SU-DHL-6 (cell line): ENCODE results near the gene SMTN.

Experiments used
- H2AFZ ChIP-seq: fragments of 200-600 bp; sonication (generic); 2 replicates; pipeline ENCODE4 v1.6.1; 2014; ENCODE audit warnings: low read depth, mild to moderate bottlenecking, moderate library complexity, mixed read lengths, antibody characterized with exemption, low read length; ENCODE audit not compliant: severe bottlenecking
- H3F3A ChIP-seq: fragments of 200-600 bp; shearing (Covaris generic); 2 replicates; pipeline ENCODE4 v1.6.0; 2016; ENCODE audit warnings: antibody characterized with exemption, mild to moderate bottlenecking; ENCODE audit not compliant: insufficient read depth
- H3K27ac ChIP-seq: fragments of 200-600 bp; sonication (generic); 2 replicates; pipeline ENCODE4 v1.5.1; 2016; ENCODE audit warnings: low read depth, mild to moderate bottlenecking, low read length, moderate library complexity, mixed read lengths
- H3K27me3 ChIP-seq: fragments of 200-600 bp; sonication (generic), shearing (Covaris generic); 2 replicates; pipeline ENCODE4 v1.6.0; 2014; ENCODE audit warnings: mild to moderate bottlenecking, low read length
- H3K36me3 ChIP-seq: fragments of 200-600 bp; sonication (generic); 2 replicates; pipeline ENCODE4 v1.6.1; 2014; ENCODE audit warnings: mild to moderate bottlenecking, low read length, mixed read lengths
- H3K4me2 ChIP-seq: fragments of 300-600, 200-600 bp; shearing (Covaris generic), sonication (generic); 2 replicates; pipeline ENCODE4 v1.6.0; 2014; ENCODE audit warnings: low read length, low read depth, mild to moderate bottlenecking; ENCODE audit not compliant: poor library complexity, severe bottlenecking
- H3K4me3 ChIP-seq: fragments of 200-600 bp; sonication (generic); 2 replicates; pipeline ENCODE4 v1.5.1; 2014; ENCODE audit warnings: antibody characterized with exemption, low read length, mild to moderate bottlenecking, mixed read lengths; ENCODE audit not compliant: insufficient read depth, poor library complexity, severe bottlenecking
- H3K79me2 ChIP-seq: fragments of 200-600 bp; sonication (generic); 2 replicates; pipeline ENCODE4 v1.6.1; 2014; ENCODE audit warnings: mild to moderate bottlenecking, low read length, moderate library complexity; ENCODE audit not compliant: insufficient read depth
- H3K9ac ChIP-seq: fragments of 200-600 bp; sonication (generic); 2 replicates; pipeline ENCODE4 v1.7.0; 2014; ENCODE audit warnings: mild to moderate bottlenecking, low read length
- H3K9me2 ChIP-seq: fragments of 200-600 bp; sonication (generic); replicated peaks from 2 replicates; pipeline ENCODE4 v1.6.1; 2014; ENCODE audit warnings: low read length; ENCODE audit not compliant: insufficient read depth
- H3K9me3 ChIP-seq: fragments of 200-600 bp; sonication (generic); 2 replicates; pipeline ENCODE4 v1.6.1; 2014; ENCODE audit warnings: low read length, mixed read lengths; ENCODE audit not compliant: insufficient read depth
- H4K20me1 ChIP-seq: fragments of 200-600 bp; sonication (generic); 2 replicates; pipeline ENCODE4 v1.6.1; 2014; ENCODE audit warnings: low read depth, mild to moderate bottlenecking, antibody characterized with exemption, low read length, moderate library complexity, mixed read lengths
- EZH2phosphoT487 ChIP-seq: fragments of 200-600 bp; sonication (generic), shearing (Covaris generic); conservative IDR thresholded peaks from 2 replicates; pipeline ENCODE4 v1.6.1; 2018; ENCODE audit warnings: mild to moderate bottlenecking, antibody characterized with exemption, low read length, moderate library complexity, mixed read lengths
- TF ChIP-seq, protein P1 (sequence below): fragments of 200-600 bp; sonication (generic); IDR thresholded peaks from one replicate; pipeline ENCODE4 v1.5.1; 2017; ENCODE audit warnings: antibody characterized with exemption, mild to moderate bottlenecking, low read length, moderate library complexity; ENCODE audit not compliant: insufficient read depth, poor library complexity, severe bottlenecking

SMTN gene

GRCh38 chr22:31104869-31105268 lies 23.8 kb downstream of the SMTN start:
- H4K20me1 ChIP-seq, result no peaks in the 10 kb centered on the region
- no peaks in the 10 kb centered on the region for H3K27me3 ChIP-seq
- no peaks in the 10 kb centered on the region for H3K9me2 ChIP-seq
- no peak overlapping the region for H3K9ac ChIP-seq
- TF ChIP-seq, protein P1, sequence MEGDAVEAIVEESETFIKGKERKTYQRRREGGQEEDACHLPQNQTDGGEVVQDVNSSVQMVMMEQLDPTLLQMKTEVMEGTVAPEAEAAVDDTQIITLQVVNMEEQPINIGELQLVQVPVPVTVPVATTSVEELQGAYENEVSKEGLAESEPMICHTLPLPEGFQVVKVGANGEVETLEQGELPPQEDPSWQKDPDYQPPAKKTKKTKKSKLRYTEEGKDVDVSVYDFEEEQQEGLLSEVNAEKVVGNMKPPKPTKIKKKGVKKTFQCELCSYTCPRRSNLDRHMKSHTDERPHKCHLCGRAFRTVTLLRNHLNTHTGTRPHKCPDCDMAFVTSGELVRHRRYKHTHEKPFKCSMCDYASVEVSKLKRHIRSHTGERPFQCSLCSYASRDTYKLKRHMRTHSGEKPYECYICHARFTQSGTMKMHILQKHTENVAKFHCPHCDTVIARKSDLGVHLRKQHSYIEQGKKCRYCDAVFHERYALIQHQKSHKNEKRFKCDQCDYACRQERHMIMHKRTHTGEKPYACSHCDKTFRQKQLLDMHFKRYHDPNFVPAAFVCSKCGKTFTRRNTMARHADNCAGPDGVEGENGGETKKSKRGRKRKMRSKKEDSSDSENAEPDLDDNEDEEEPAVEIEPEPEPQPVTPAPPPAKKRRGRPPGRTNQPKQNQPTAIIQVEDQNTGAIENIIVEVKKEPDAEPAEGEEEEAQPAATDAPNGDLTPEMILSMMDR, result peak; percentile 46
- TF ChIP-seq EZH2phosphoT487, result no peak
- no peak overlapping the region for H3K4me3 ChIP-seq
- no peaks in the 10 kb centered on the region for H3K36me3 ChIP-seq
- H3K27ac ChIP-seq, result no peak overlapping the region
- no peaks in the 10 kb centered on the region for H3F3A ChIP-seq
- H3K9me3 ChIP-seq, result no peaks in the 10 kb centered on the region
- H2AFZ ChIP-seq, result no peak overlapping the region
- no peaks in the 10 kb centered on the region for H3K79me2 ChIP-seq
- H3K4me2 ChIP-seq, result peak overlapping the region; percentile 30

DNA sequence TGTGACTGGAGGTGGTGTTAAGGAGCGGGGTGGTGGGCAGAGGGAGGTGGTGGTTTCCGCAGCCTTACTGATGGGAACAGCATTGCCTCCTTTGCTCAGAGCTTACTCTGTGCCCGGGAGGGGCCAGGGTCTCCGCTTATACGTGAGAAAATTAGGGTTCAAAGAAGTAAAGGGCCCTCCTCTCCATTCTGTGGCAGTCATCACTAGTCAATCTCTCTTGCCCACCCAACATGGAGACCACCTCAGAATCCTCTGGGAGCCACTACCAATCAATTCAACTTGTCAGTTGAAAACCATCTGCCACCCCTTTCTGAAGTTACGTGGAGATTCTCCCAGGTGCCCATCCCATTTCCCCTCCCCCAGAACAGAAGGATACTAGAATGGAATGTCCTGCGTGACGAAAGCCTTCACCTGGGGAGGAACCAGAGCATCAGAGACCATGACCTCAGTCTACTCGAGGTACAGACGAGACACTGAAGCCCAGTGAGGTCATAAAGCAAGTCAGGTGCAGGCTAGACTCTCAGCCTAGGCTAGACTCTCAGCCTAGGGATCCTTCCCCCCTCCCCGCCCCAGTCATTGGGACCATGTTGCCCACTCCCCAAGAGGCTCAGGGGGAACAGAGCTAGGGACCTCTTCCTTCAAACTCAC lies 24.3 kb downstream of the SMTN start:
- no peaks in the 10 kb centered on the region for H3K27me3 ChIP-seq
- no peaks in the 10 kb centered on the region for H3K79me2 ChIP-seq
- H3K4me3 ChIP-seq, result no peak overlapping the region
- no peaks in the 10 kb centered on the region for H3K9me2 ChIP-seq
- no peaks in the 10 kb centered on the region for H3K36me3 ChIP-seq
- H3K9me3 ChIP-seq, result no peaks in the 10 kb centered on the region
- no peak for TF ChIP-seq EZH2phosphoT487
- TF ChIP-seq, protein P1, result no peak
- peak overlapping the region; percentile 30 for H3K4me2 ChIP-seq
- H4K20me1 ChIP-seq, result no peaks in the 10 kb centered on the region
- no peak overlapping the region for H2AFZ ChIP-seq
- H3K27ac ChIP-seq, result no peak overlapping the region
- H3K9ac ChIP-seq, result no peak overlapping the region
- no peaks in the 10 kb centered on the region for H3F3A ChIP-seq

- H3K4me2 ChIP-seq, result no peak overlapping the region
- TF ChIP-seq, protein P1, result no peak
- TF ChIP-seq EZH2phosphoT487, result no peak
- no peaks in the 10 kb centered on the region for H3K36me3 ChIP-seq
- no peak overlapping the region for H2AFZ ChIP-seq
- H3K9me3 ChIP-seq, result no peaks in the 10 kb centered on the region
- H3K27me3 ChIP-seq, result no peaks in the 10 kb centered on the region
- H3K9ac ChIP-seq, result no peak overlapping the region
- no peaks in the 10 kb centered on the region for H3K79me2 ChIP-seq
- no peak overlapping the region for H3K27ac ChIP-seq
- H3K9me2 ChIP-seq, result no peaks in the 10 kb centered on the region
- no peaks in the 10 kb centered on the region for H4K20me1 ChIP-seq
- H3F3A ChIP-seq, result no peaks in the 10 kb centered on the region
- no peak overlapping the region for H3K4me3 ChIP-seq
These were observed 25.0 kb downstream of the SMTN start for GRCh38 chr22:31106001-31106571.
